H9 (cell line): ENCODE measurements around the gene EVI5L. TPM values are rescaled to one million over a fixed set of nuclear protein-coding genes. Genes with fewer than 3 reads are reported as not detected.

Source experiments
- DNase-seq: peaks from one replicate; pipeline ENCODE4 v3.0.0-alpha.2; 2017
- H2AFZ ChIP-seq: one replicate; pipeline ENCODE4 v1.6.1; 2013; ENCODE audit warnings: mild to moderate bottlenecking, low read length, control low read depth, moderate library complexity
- H2AK5ac ChIP-seq: 2 replicates; pipeline ENCODE4 v1.6.1; 2013; ENCODE audit warnings: low read length, control low read depth, mixed read lengths; ENCODE audit not compliant: insufficient read length
- H2BK120ac ChIP-seq: one replicate; pipeline ENCODE4 v1.6.1; 2013; ENCODE audit warnings: low read depth, mild to moderate bottlenecking, low read length, control low read depth, inconsistent platforms; ENCODE audit not compliant: poor library complexity, severe bottlenecking
- H2BK12ac ChIP-seq: 2 replicates; pipeline ENCODE4 v1.6.1; 2013; ENCODE audit warnings: low read length, control low read depth, mixed read lengths, low read depth; ENCODE audit not compliant: insufficient read length
- H2BK15ac ChIP-seq: 2 replicates; pipeline ENCODE4 v1.6.1; 2013; ENCODE audit warnings: low read depth, low read length, control low read depth
- H2BK20ac ChIP-seq: one replicate; pipeline ENCODE4 v1.6.1; 2013; ENCODE audit warnings: low read depth, mild to moderate bottlenecking, low read length, control low read depth, inconsistent platforms; ENCODE audit not compliant: poor library complexity, severe bottlenecking
- H2BK5ac ChIP-seq: 2 replicates; pipeline ENCODE4 v1.6.1; 2013; ENCODE audit warnings: low read length, control low read depth, mixed read lengths; ENCODE audit not compliant: insufficient read length
- H3K14ac ChIP-seq: 2 replicates; pipeline ENCODE4 v1.6.1; 2013; ENCODE audit warnings: low read length, control low read depth; ENCODE audit not compliant: insufficient read depth
- H3K18ac ChIP-seq: 2 replicates; pipeline ENCODE4 v1.6.1; 2013; ENCODE audit warnings: low read depth, mild to moderate bottlenecking, mixed read lengths, low read length, control low read depth; ENCODE audit not compliant: insufficient read length
- H3K23ac ChIP-seq: 2 replicates; pipeline ENCODE4 v1.6.1; 2013; ENCODE audit warnings: low read length, control low read depth, mixed read lengths, low read depth; ENCODE audit not compliant: insufficient read length
- H3K23me2 ChIP-seq: 2 replicates; pipeline ENCODE4 v1.6.1; 2013; ENCODE audit warnings: low read depth, mild to moderate bottlenecking, mixed read lengths, low read length, control low read depth; ENCODE audit not compliant: insufficient read length, poor library complexity, severe bottlenecking
- H3K27ac ChIP-seq: 2 replicates; pipeline ENCODE4 v1.5.1; 2013; ENCODE audit warnings: low read length, control low read depth, mixed read lengths, low read depth; ENCODE audit not compliant: insufficient read length
- H3K27me3 ChIP-seq: 2 replicates; pipeline ENCODE4 v1.6.1; 2013; ENCODE audit warnings: low read length, control low read depth, inconsistent platforms; ENCODE audit not compliant: insufficient read depth
- H3K4ac ChIP-seq: 2 replicates; pipeline ENCODE4 v1.6.1; 2013; ENCODE audit warnings: low read depth, mild to moderate bottlenecking, control low read depth, inconsistent platforms, low read length, moderate library complexity
- H3K4me1 ChIP-seq: 2 replicates; pipeline ENCODE4 v1.6.1; 2013; ENCODE audit warnings: low read length, control low read depth, inconsistent platforms; ENCODE audit not compliant: insufficient read depth
- H3K4me2 ChIP-seq: 2 replicates; pipeline ENCODE4 v1.6.1; 2013; ENCODE audit warnings: low read length, control low read depth, mixed read lengths; ENCODE audit not compliant: insufficient read length, insufficient read depth
- H3K56ac ChIP-seq: 2 replicates; pipeline ENCODE4 v1.6.1; 2013; ENCODE audit warnings: low read depth, mild to moderate bottlenecking, mixed read lengths, low read length, control low read depth; ENCODE audit not compliant: insufficient read length
- H3K79me1 ChIP-seq: 2 replicates; pipeline ENCODE4 v1.6.1; 2013; ENCODE audit warnings: low read depth, mild to moderate bottlenecking, moderate library complexity, low read length, control low read depth, inconsistent platforms; ENCODE audit not compliant: insufficient read depth, poor library complexity, severe bottlenecking
- H3K79me2 ChIP-seq: 2 replicates; pipeline ENCODE4 v1.6.1; 2013; ENCODE audit warnings: low read length, control low read depth, inconsistent platforms; ENCODE audit not compliant: insufficient read depth
- H3K9ac ChIP-seq: 2 replicates; pipeline ENCODE4 v1.6.1; 2013; ENCODE audit warnings: low read length, control low read depth, mixed read lengths; ENCODE audit not compliant: insufficient read length; ENCODE audit errors: extremely low read depth
- H3K9me3 ChIP-seq: one replicate; pipeline ENCODE4 v1.6.1; 2013; ENCODE audit warnings: low read depth, low read length, inconsistent platforms; ENCODE audit not compliant: control insufficient read depth
- H3T11ph ChIP-seq: one replicate; pipeline ENCODE4 v1.6.1; 2013; ENCODE audit warnings: mild to moderate bottlenecking, low read length, control low read depth, inconsistent platforms
- H4K20me1 ChIP-seq: one replicate; pipeline ENCODE4 v1.6.1; 2013; ENCODE audit not compliant: control insufficient read depth, insufficient read length, insufficient read depth
- H4K5ac ChIP-seq: 2 replicates; pipeline ENCODE4 v1.6.1; 2013; ENCODE audit warnings: low read depth, mild to moderate bottlenecking, mixed read lengths, low read length, control low read depth; ENCODE audit not compliant: insufficient read length
- H4K8ac ChIP-seq: replicated peaks from 2 replicates; pipeline ENCODE4 v1.6.1; 2013; ENCODE audit warnings: low read length, control low read depth, mixed read lengths, low read depth; ENCODE audit not compliant: insufficient read length
- H4K91ac ChIP-seq: 2 replicates; pipeline ENCODE4 v1.6.1; 2013; ENCODE audit warnings: low read depth, mild to moderate bottlenecking, moderate library complexity, mixed read lengths, low read length, control low read depth; ENCODE audit not compliant: insufficient read length
- H3K27ac Mint-ChIP-seq, 3 experiments: 2 replicates in 2 of 3; 3 replicates in 1 of 3; pipeline ENCODE4 v1.8.0; 2020 to 2021; ENCODE audit warnings: mixed read lengths in 3 of 3, mild to moderate bottlenecking in 1 of 3, moderate library complexity in 1 of 3
- H3K27me3 Mint-ChIP-seq: 2 replicates; pipeline ENCODE4 v1.8.0; 2021; ENCODE audit warnings: low read depth, mild to moderate bottlenecking, moderate library complexity, mixed read lengths
- H3K36me3 Mint-ChIP-seq, 3 experiments: 2 replicates in 2 of 3; 3 replicates in 1 of 3; pipeline ENCODE4 v1.8.0; 2020 to 2021; ENCODE audit warnings: low read depth in 3 of 3, mixed read lengths in 3 of 3; ENCODE audit not compliant: insufficient read depth in 1 of 3
- H3K4me1 Mint-ChIP-seq, 2 experiments: 2 replicates each; pipeline ENCODE4 v1.8.0; 2020; ENCODE audit warnings: mixed read lengths in 2 of 2
- H3K4me3 Mint-ChIP-seq, 2 experiments: 2 replicates in 1 of 2; 3 replicates in 1 of 2; pipeline ENCODE4 v1.8.0; 2020 to 2021; ENCODE audit warnings: mild to moderate bottlenecking in 2 of 2, mixed read lengths in 2 of 2, moderate library complexity in 1 of 2
- H3K9me3 Mint-ChIP-seq, 2 experiments: 2 replicates in 1 of 2; 3 replicates in 1 of 2; pipeline ENCODE4 v1.8.0; 2020; ENCODE audit warnings: mild to moderate bottlenecking in 2 of 2, mixed read lengths in 2 of 2, moderate library complexity in 1 of 2
- WGBS: extraction: QIAGEN DNeasy Blood & Tissue Kit; methylation state at CpG from one replicate; pipeline ENCODE4 v1.1.7; 2013; ENCODE audit warnings: missing lambda C conversion rate, low lambda C conversion rate, mixed read lengths; ENCODE audit not compliant: insufficient read length; ENCODE audit errors: extremely low coverage; 5-methylcytosine and 5-hydroxymethylcytosine counted together
- total RNA-seq: library from RNA; stranded (reverse); gene quantifications from 2 replicates; pipeline ENCODE4 v1.2.1, GENCODE V29; 2021
- TF ChIP-seq, protein P1 (sequence below): fragments of 200-600 bp; sonication (generic); conservative IDR thresholded peaks from 3 replicates; pipeline ENCODE4 v1.8.0; 2021; ENCODE audit warnings: antibody characterized with exemption, mild to moderate bottlenecking

Gene EVI5L
- total RNA-seq, 1 experiment from 2014 or later, result 7.1 TPM

DNA sequence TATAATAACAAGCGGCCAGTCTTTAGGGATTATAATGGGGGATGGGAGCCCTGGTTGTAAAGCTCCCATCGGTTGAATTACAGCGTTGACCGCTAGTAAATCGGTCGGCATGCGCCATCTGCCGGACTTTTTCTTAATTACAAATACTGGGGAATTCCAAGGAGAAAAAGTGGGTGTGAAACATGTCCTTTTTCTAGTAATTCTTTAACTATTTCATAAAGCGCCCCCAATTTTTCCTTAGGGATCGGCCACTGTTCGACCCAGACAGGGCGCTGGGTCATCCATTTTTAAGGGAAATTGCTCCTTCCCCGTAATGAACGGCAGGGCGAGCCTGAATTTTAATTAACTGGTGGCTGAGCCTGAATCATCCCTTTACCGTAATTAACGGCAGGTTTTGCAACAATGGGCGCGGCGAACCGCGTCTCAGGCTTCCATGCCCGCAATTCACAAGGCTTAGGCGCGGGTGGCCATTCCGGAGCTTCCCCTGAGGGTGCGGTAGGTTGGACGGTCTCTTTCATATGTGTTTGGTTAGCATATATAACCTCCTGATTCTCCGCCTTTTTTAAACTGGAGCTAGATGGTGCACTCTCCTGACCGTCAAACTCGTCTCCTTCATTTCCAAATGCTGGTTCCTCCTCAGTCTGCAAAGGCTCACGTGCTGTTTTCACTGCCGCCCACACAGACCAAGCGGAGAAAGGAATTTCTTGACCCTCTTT lies 30.2 kb upstream of the EVI5L start:
- no CpG with 5 or more reads among the region's 34 CpGs for WGBS
- Histone ChIP-seq H3K4me1 (0 out of 2 replicates have a peak, but pooled peaks cover 2% of the 10 kb centered on the region), H2BK15ac (no peak overlapping the region), H3K4me2 (peak overlapping the region; percentile 70), H4K8ac (no peak overlapping the region), H3K4ac (no peak overlapping the region), H3K18ac (peak overlapping the region; percentile 79), H3K56ac (no peak overlapping the region), H3K14ac (peak overlapping the region; percentile 74; the same call in 1 of the 2 replicates), H3K27me3 (no peaks in the 10 kb centered on the region; the same call in 1 of the 2 replicates), H3K27ac (no peak overlapping the region), H3K79me1 (no peaks in the 10 kb centered on the region), H3K23me2 (peaks cover 7% of the 10 kb centered on the region), H3K9me3 (no peaks in the 10 kb centered on the region), H3T11ph (no peak overlapping the region), H3K79me2 (no peaks in the 10 kb centered on the region), H2AK5ac (no peak overlapping the region), H4K91ac (no peak overlapping the region), H2AFZ (peak overlapping the region; percentile 65), H3K23ac (no peak overlapping the region), H2BK5ac (no peak overlapping the region), H2BK120ac (peak overlapping the region; percentile 19), H3K9ac (no peak overlapping the region), H4K20me1 (no peaks in the 10 kb centered on the region), H4K5ac (no peak overlapping the region), H2BK20ac (peak overlapping the region; percentile 92), H2BK12ac (no peak overlapping the region)
- Mint-ChIP-seq H3K4me1 (peaks cover 11 to 14% of the 10 kb centered on the region in 2 experiments), H3K27me3 (peaks cover 30% of the 10 kb centered on the region), H3K9me3 (peaks cover 25 to 28% of the 10 kb centered on the region in 2 experiments), H3K4me3 (peak overlapping the region; percentile 64 to 70), H3K27ac (no peak overlapping the region), H3K36me3 (peaks cover 6 to 25% (median 9%) of the 10 kb centered on the region in 3 experiments)
- DNase-seq, result peak; percentile 66
- TF ChIP-seq, protein P1, sequence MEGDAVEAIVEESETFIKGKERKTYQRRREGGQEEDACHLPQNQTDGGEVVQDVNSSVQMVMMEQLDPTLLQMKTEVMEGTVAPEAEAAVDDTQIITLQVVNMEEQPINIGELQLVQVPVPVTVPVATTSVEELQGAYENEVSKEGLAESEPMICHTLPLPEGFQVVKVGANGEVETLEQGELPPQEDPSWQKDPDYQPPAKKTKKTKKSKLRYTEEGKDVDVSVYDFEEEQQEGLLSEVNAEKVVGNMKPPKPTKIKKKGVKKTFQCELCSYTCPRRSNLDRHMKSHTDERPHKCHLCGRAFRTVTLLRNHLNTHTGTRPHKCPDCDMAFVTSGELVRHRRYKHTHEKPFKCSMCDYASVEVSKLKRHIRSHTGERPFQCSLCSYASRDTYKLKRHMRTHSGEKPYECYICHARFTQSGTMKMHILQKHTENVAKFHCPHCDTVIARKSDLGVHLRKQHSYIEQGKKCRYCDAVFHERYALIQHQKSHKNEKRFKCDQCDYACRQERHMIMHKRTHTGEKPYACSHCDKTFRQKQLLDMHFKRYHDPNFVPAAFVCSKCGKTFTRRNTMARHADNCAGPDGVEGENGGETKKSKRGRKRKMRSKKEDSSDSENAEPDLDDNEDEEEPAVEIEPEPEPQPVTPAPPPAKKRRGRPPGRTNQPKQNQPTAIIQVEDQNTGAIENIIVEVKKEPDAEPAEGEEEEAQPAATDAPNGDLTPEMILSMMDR, result peak; percentile 70
